ACC112 (cell line): ENCODE measurements around the gene OR1F1.
A peak's percentile ranks its signal among the peaks of the same experiment; 100 is the strongest.

ENCODE experiments used
- H2AFZ ChIP-seq: fragments of 200-600 bp; sonication (generic); one replicate; pipeline ENCODE4 v1.6.0; 2017; ENCODE audit warnings: antibody characterized with exemption, low read length; ENCODE audit not compliant: unreplicated experiment
- H3K27ac ChIP-seq: fragments of 200-600 bp; sonication (generic); 2 replicates; pipeline ENCODE4 v1.5.1; 2014; ENCODE audit warnings: low read depth, mild to moderate bottlenecking, antibody characterized with exemption, low read length, moderate library complexity
- H3K27me3 ChIP-seq: fragments of 200-600 bp; sonication (generic); 2 replicates; pipeline ENCODE4 v1.6.1; 2014; ENCODE audit warnings: mild to moderate bottlenecking, antibody characterized with exemption, low read length, moderate library complexity, mixed read lengths; ENCODE audit not compliant: insufficient read depth
- H3K36me3 ChIP-seq: fragments of 200-600 bp; sonication (generic); 2 replicates; pipeline ENCODE4 v1.6.1; 2016; ENCODE audit warnings: mild to moderate bottlenecking, antibody characterized with exemption, low read length, moderate library complexity, mixed read lengths; ENCODE audit not compliant: insufficient read depth
- H3K4me1 ChIP-seq: fragments of 200-600 bp; sonication (generic); one replicate; pipeline ENCODE4 v1.6.1; 2016; ENCODE audit warnings: low read length, mixed read lengths; ENCODE audit not compliant: insufficient read depth, unreplicated experiment, control insufficient read depth
- H3K4me3 ChIP-seq: fragments of 200-600 bp; sonication (generic); 2 replicates; pipeline ENCODE4 v1.5.1; 2014; ENCODE audit warnings: mild to moderate bottlenecking, low read depth, low read length
- H3K79me2 ChIP-seq: fragments of 200-600 bp; sonication (generic); one replicate; pipeline ENCODE4 v1.6.0; 2016; ENCODE audit warnings: low read length; ENCODE audit not compliant: control insufficient read depth, unreplicated experiment, insufficient read depth

Gene OR1F1

DNA sequence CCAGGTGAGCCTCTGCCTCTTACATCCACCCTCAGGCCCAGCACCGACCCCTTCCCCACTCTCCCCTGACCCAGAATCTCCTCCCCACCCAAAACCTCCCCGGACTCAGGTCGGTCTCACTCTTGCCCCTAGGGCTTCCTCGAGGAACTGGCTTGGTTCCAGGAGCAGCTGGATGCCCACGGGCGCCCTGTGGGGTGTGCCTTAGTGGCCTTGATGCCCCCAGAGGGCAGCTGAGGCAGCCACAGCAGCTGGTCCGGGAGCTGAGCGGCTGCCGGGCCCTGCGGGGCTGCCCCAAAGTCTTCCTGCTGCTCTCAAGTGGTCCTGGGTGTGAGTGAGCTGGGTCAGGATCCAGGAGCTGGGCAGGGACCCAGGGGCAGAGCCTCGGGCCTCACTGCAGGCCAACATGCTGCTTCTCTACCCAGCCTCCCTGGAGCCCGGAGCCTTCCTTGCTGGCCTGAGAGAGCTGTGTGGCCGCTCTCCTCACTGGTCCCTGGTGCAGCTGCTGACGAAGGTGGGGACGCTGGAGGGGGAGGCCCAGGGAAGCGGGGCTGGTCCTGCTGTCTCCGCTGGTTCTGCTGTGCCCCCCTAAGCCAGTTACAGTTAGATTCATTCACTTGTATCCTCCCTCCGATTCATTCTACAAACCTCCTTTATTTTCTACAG, 43.6 kb upstream of the OR1F1 start:
- H3K4me1 ChIP-seq, result peaks cover 3% of the 10 kb centered on the region
- no peak overlapping the region for H3K4me3 ChIP-seq
- no peaks in the 10 kb centered on the region for H3K27me3 ChIP-seq
- no peaks in the 10 kb centered on the region for H3K36me3 ChIP-seq
- no peak overlapping the region for H3K27ac ChIP-seq
- H2AFZ ChIP-seq, result no peak overlapping the region
- no peaks in the 10 kb centered on the region for H3K79me2 ChIP-seq

DNA sequence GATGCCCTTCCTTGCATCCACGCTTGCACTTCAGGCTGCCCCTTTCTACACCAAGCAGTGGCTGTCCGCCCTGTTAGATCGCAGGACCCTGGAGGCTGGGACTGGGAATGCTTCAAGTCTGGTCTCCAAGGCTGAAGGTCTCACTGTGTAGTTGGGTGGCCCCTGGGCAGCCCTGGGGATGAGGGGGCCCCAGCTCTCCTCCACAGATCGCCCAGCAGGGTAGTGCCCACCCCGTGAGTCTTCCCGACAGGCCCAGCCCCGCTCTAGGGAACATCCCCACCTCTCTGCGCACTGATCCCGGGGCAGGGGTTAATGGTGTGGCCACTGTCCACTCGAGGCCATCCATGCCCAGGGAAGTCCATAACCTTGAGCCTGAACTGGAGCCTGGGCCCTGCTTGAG, 42.9 kb upstream of the OR1F1 start:
- Histone ChIP-seq H3K4me1 (peaks cover 4% of the 10 kb centered on the region), H3K79me2 (no peaks in the 10 kb centered on the region), H3K36me3 (no peaks in the 10 kb centered on the region), H3K27me3 (no peaks in the 10 kb centered on the region), H3K4me3 (no peak overlapping the region), H3K27ac (no peak overlapping the region), H2AFZ (no peak overlapping the region)

DNA sequence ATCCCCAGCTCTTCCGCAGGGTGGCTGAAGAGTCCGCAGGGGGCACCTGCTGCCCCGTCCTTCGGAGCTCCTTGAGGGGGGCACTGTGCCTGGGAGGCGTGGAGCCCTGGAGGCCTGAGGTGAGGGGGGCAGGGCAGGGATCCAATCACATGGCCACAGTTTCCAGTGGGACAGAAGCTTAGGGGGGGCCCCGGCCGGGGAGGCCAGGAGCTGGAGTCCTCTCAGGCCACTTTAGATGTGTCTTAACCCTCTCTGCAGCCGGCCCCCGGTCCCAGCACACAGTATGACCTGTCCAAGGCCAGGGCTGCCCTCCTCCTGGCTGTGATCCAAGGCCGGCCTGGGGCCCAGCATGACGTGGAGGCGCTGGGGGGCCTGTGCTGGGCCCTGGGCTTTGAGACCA, 42.3 kb upstream of the OR1F1 start:
- Histone ChIP-seq H3K27me3 (no peaks in the 10 kb centered on the region), H3K36me3 (no peaks in the 10 kb centered on the region), H2AFZ (no peak overlapping the region), H3K27ac (no peak overlapping the region), H3K4me1 (peaks cover 4% of the 10 kb centered on the region), H3K79me2 (no peaks in the 10 kb centered on the region), H3K4me3 (no peak overlapping the region)

DNA sequence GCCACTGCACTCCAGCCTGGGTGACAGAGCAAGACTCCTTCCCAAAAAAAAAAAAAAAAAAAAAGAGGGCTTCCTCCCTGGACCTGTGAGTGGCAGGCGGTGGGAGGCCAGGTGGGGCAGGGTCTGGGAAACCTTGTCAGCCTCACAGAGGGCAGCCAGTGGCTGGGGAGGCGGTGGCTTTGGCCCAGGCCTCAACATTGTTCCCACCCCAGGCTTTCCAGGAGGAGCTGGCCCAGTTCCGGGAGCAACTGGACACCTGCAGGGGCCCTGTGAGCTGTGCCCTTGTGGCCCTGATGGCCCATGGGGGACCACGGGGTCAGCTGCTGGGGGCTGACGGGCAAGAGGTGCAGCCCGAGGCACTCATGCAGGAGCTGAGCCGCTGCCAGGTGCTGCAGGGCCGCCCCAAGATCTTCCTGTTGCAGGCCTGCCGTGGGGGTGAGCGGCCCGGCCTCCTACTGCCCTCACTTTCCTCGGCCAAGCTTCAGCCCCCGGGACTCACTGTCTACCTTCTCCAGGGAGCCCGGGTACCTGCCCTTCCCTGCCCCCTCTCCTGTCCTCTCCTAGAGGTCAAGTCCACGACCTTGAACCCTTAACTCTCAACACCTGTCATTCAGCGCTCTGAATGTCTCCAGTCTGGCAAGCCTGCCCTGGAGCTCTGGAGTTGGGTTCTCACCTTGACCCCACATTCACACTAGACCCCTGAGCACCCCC, 40.8 kb upstream of the OR1F1 start:
- Histone ChIP-seq H2AFZ (no peak overlapping the region), H3K36me3 (no peaks in the 10 kb centered on the region), H3K27ac (no peak overlapping the region), H3K79me2 (no peaks in the 10 kb centered on the region), H3K4me3 (no peak overlapping the region), H3K27me3 (no peaks in the 10 kb centered on the region), H3K4me1 (peaks cover 4% of the 10 kb centered on the region)

- Histone ChIP-seq H3K27me3 (no peaks in the 10 kb centered on the region), H3K4me3 (no peak overlapping the region), H3K4me1 (peaks cover 4% of the 10 kb centered on the region), H2AFZ (no peak overlapping the region), H3K27ac (no peak overlapping the region), H3K79me2 (no peaks in the 10 kb centered on the region), H3K36me3 (no peaks in the 10 kb centered on the region)
Observed at GRCh38 chr16:3147757-3148104, 40.3 kb upstream of the OR1F1 start.

GRCh38 chr16:3148256-3149192, 39.5 kb upstream of the OR1F1 start:
- Histone ChIP-seq H3K4me3 (no peak overlapping the region), H2AFZ (no peak overlapping the region), H3K4me1 (peaks cover 4% of the 10 kb centered on the region)

DNA sequence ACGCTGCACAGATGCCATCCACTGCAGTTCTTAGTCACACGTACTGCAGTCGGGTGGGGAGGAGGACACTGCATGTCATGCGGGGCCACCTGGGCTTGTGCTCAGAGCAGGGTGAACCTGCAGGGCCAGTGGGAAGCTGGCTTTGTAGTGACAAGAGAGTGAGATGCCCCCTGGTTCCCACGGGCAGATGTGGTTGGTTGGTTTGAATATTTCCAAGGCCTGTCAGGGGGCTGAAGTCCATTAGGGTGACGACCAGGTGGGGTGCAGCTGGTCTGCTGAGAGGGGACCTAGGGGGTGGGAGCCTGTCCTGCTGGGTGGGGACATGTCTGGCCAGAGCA, 38.8 kb upstream of the OR1F1 start:
- no peaks in the 10 kb centered on the region for H3K79me2 ChIP-seq
- peaks cover 4% of the 10 kb centered on the region for H3K4me1 ChIP-seq
- no peaks in the 10 kb centered on the region for H3K27me3 ChIP-seq
- no peaks in the 10 kb centered on the region for H3K36me3 ChIP-seq
- H3K27ac ChIP-seq, result no peak overlapping the region
- H3K4me3 ChIP-seq, result peak overlapping the region; percentile 89; the same call in 1 of the 2 replicates
- no peak overlapping the region for H2AFZ ChIP-seq

More at GRCh38 chr16:3148256-3149192, 39.5 kb upstream of the OR1F1 start:
- H3K79me2 ChIP-seq, result no peaks in the 10 kb centered on the region
- no peaks in the 10 kb centered on the region for H3K36me3 ChIP-seq
- no peak overlapping the region for H3K27ac ChIP-seq
- no peaks in the 10 kb centered on the region for H3K27me3 ChIP-seq

- H3K27me3 ChIP-seq, result no peaks in the 10 kb centered on the region
- H3K79me2 ChIP-seq, result no peaks in the 10 kb centered on the region
- peaks cover 4% of the 10 kb centered on the region for H3K4me1 ChIP-seq
- peak overlapping the region; percentile 62 for H2AFZ ChIP-seq
- peak overlapping the region; percentile 89 for H3K4me3 ChIP-seq
- H3K27ac ChIP-seq, result 0 out of 2 replicates have a peak overlapping the region, but pooled peaks have one; percentile 13
- H3K36me3 ChIP-seq, result no peaks in the 10 kb centered on the region
Observed at GRCh38 chr16:3149630-3150345, 38.2 kb upstream of the OR1F1 start.

GRCh38 chr16:3150346-3151218, 37.4 kb upstream of the OR1F1 start:
- Histone ChIP-seq H3K79me2 (no peaks in the 10 kb centered on the region), H3K27ac (peak overlapping the region; percentile 55), H3K4me3 (peak overlapping the region; percentile 89), H3K27me3 (no peaks in the 10 kb centered on the region), H3K4me1 (peaks cover 4% of the 10 kb centered on the region), H3K36me3 (no peaks in the 10 kb centered on the region), H2AFZ (peak overlapping the region; percentile 62)

DNA sequence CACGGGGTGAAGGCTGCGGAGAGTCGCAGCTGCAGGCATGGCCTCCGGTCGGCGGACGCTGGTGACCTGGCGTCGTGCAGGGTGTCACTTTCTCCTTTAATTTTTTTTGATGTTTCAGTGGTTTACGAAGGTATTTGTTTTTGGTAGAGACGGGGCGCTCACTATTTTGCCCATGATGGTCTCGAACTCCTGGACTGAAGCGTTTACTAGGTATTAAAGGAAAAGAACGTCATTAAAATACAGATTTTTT, 36.1 kb upstream of the OR1F1 start:
- H3K4me1 ChIP-seq, result peaks cover 4% of the 10 kb centered on the region
- peak overlapping the region; percentile 78 for H2AFZ ChIP-seq
- H3K27ac ChIP-seq, result peak overlapping the region; percentile 48; the same call in 1 of the 2 replicates
- H3K79me2 ChIP-seq, result no peaks in the 10 kb centered on the region
- H3K27me3 ChIP-seq, result no peaks in the 10 kb centered on the region
- H3K4me3 ChIP-seq, result peak overlapping the region; percentile 80
- H3K36me3 ChIP-seq, result no peaks in the 10 kb centered on the region
